HepG2 (cell line): ENCODE results near the gene ACD. TPM values are rescaled to one million over a fixed set of nuclear protein-coding genes. Genes with fewer than 3 reads are reported as not detected.

Source experiments
- ATF2 ChIP-seq: sonication (generic); formaldehyde crosslinking; IDR thresholded peaks from 2 replicates; pipeline ENCODE4 v1.4.0; 2020; ENCODE audit warnings: missing genetic modification reagents
- CBX2 ChIP-seq, 2 experiments: fragments of 200-600 bp in 1 of 2; sonication (generic); formaldehyde crosslinking in 1 of 2; IDR thresholded peaks; 2 replicates each; pipeline versions ENCODE4 v1.7.0 to v1.8.1; 2018 to 2022; ENCODE audit warnings: low read depth in 2 of 2, low read length in 1 of 2, mild to moderate bottlenecking in 1 of 2, missing genetic modification reagents in 1 of 2
- DBP ChIP-seq: sonication (generic); formaldehyde crosslinking; IDR thresholded peaks from 2 replicates; pipeline ENCODE4 v1.4.0; 2020; ENCODE audit warnings: missing genetic modification reagents; ENCODE audit errors: not compliant biosample characterization
- EED ChIP-seq: sonication (generic); formaldehyde crosslinking; IDR thresholded peaks from 2 replicates; pipeline ENCODE4 v1.5.0; 2020; ENCODE audit warnings: mild to moderate bottlenecking, missing genetic modification reagents
- FOXM1 ChIP-seq: sonication (generic); formaldehyde crosslinking; IDR thresholded peaks from 2 replicates; pipeline ENCODE4 v1.5.0; 2020; ENCODE audit warnings: missing genetic modification reagents
- GMEB2 ChIP-seq: IDR thresholded peaks from 2 replicates; pipeline ENCODE4 v1.6.1; 2016; ENCODE audit warnings: missing biosample characterization, missing genetic modification reagents, low read depth
- KMT2A ChIP-seq: sonication (generic); formaldehyde crosslinking; IDR thresholded peaks from 2 replicates; pipeline ENCODE4 v1.4.0; 2020; ENCODE audit warnings: missing genetic modification reagents
- MATR3 ChIP-seq: sonication (generic); formaldehyde crosslinking; IDR thresholded peaks from 2 replicates; pipeline ENCODE4 v1.4.0; 2020; ENCODE audit warnings: missing genetic modification reagents
- NFIC ChIP-seq: IDR thresholded peaks from 2 replicates; pipeline ENCODE4 v1.6.1; 2012; ENCODE audit warnings: mild to moderate bottlenecking, low read length, inconsistent platforms
- SOX13 ChIP-seq, 3 experiments: fragments of 450-650 bp in 1 of 3; sonication (generic) in 1 of 3; formaldehyde crosslinking in 1 of 3; IDR thresholded peaks in 2 of 3; conservative IDR thresholded peaks in 1 of 3; 2 replicates each; pipeline versions ENCODE4 v1.5.0 to v1.6.1; 2016 to 2020; ENCODE audit warnings: antibody characterized with exemption in 1 of 3, mild to moderate bottlenecking in 1 of 3, missing compliant biosample characterization in 1 of 3, missing genetic modification reagents in 1 of 3, moderate library complexity in 1 of 3
- TBL1XR1 ChIP-seq: fragments of 150-350 bp; IDR thresholded peaks from 2 replicates; pipeline ENCODE4 v1.6.1; 2014; ENCODE audit warnings: borderline replicate concordance, low read length; ENCODE audit not compliant: partially characterized antibody
- TBX2 ChIP-seq: sonication (generic); formaldehyde crosslinking; IDR thresholded peaks from 2 replicates; pipeline ENCODE4 v1.5.0; 2020; ENCODE audit warnings: missing genetic modification reagents, mild to moderate bottlenecking, borderline replicate concordance
- TEAD2 ChIP-seq: sonication (generic); formaldehyde crosslinking; IDR thresholded peaks from 2 replicates; pipeline ENCODE4 v1.9.0; 2021; ENCODE audit warnings: missing genetic modification reagents
- ZBTB34 ChIP-seq: sonication (generic); formaldehyde crosslinking; IDR thresholded peaks from 2 replicates; pipeline ENCODE4 v1.8.0; 2022; ENCODE audit warnings: mild to moderate bottlenecking, missing genetic modification reagents
- ZGPAT ChIP-seq: IDR thresholded peaks from 2 replicates; pipeline ENCODE4 v1.6.1; 2016; ENCODE audit warnings: mild to moderate bottlenecking
- ZNF337 ChIP-seq: sonication (generic); formaldehyde crosslinking; IDR thresholded peaks from 2 replicates; pipeline ENCODE4 v1.5.1; 2020; ENCODE audit warnings: missing genetic modification reagents, low read depth, mild to moderate bottlenecking, borderline replicate concordance
- ZNF431 ChIP-seq: sonication (generic); formaldehyde crosslinking; IDR thresholded peaks from 2 replicates; pipeline ENCODE4 v1.9.0; 2022; ENCODE audit warnings: missing genetic modification reagents, low read depth, mild to moderate bottlenecking, borderline replicate concordance
- polyA plus RNA-seq, 8 experiments: library from polyadenylated mRNA; depleted of rRNA in 3 of 8; stranded (reverse) in 7 of 8; unstranded in 1 of 8; fragments of >200 nt; fragmentation: Illumina TruSeq in 4 of 8; extraction: Trizol in 4 of 8; gene quantifications; 2 replicates each; pipeline versions ENCODE4 v1.2.1 to v1.2.3, GENCODE V29; 2011 to 2016; ENCODE audit warnings: low read depth in 4 of 8, missing spikeins in 1 of 8, mixed read lengths in 1 of 8; ENCODE audit not compliant: insufficient read depth in 1 of 8
- total RNA-seq, 5 experiments: library from RNA; depleted of rRNA; stranded (reverse); fragments of >200 nt; fragmentation: Illumina TruSeq; extraction: Trizol; gene quantifications; 2 replicates each; pipeline ENCODE4 v1.2.3, GENCODE V29; 2016; ENCODE audit warnings: low read depth in 1 of 5

Gene ACD
- total and polyA plus RNA-seq, 2 of the 13 experiments (the other 11 are each of a cell fraction or from before 2014, with no cell fraction given) = 32.6 to 38.3 TPM

- TF ChIP-seq GMEB2 (CRISPR knock-in tag) (0 out of 2 replicates have a peak, but pooled peaks have one; percentile 29), EED (CRISPR knock-in tag) (peak; percentile 71), TEAD2 (CRISPR knock-in tag) (peak; percentile 39; the same call in 1 of the 2 replicates), NFIC (no peak), TBL1XR1 (no peak), CBX2 (IDR thresholded peaks at IDR 0.05; ENCODE audit: low read depth, low read length) (no peak), CBX2 (CRISPR knock-in tag; IDR thresholded peaks at IDR 0.05; ENCODE audit: low read depth) (no peak), SOX13 (IDR thresholded peaks at IDR 0.05) (peak; percentile 11; the same call in 1 of the 2 replicates), SOX13 (CRISPR knock-in tag; conservative IDR thresholded peaks at IDR 0.05 in 1 of 2, IDR thresholded peaks at IDR 0.05 in 1 of 2) (no peak), MATR3 (CRISPR knock-in tag) (no peak), ZGPAT (CRISPR knock-in tag) (peak; percentile 79), ZBTB34 (peak; percentile 48), ZNF431 (CRISPR knock-in tag) (0 out of 2 replicates have a peak, but pooled peaks have one; percentile 55), TBX2 (CRISPR knock-in tag) (peak; percentile 78), DBP (CRISPR knock-in tag) (no peak), ATF2 (CRISPR knock-in tag) (peak; percentile 26; the same call in 1 of the 2 replicates), FOXM1 (CRISPR knock-in tag) (no peak; the same call in 1 of the 2 replicates), ZNF337 (CRISPR knock-in tag) (peak; percentile 87; the same call in 1 of the 2 replicates), KMT2A (CRISPR knock-in tag) (peak; percentile 80; the same call in 1 of the 2 replicates)
Observed at GRCh38 chr16:67659675-67660563, at the start of gene ACD (continued).
